Activated naive CD8-positive, alpha-beta T cell treated with anti-CD3 and anti-CD28 coated beads for 36 hours (primary cell): Measurements from ENCODE around the gene OR2AP1. TPM values are rescaled to one million over a fixed set of nuclear protein-coding genes. Genes with fewer than 3 reads are reported as not detected.

ENCODE experiments used
- DNase-seq: peaks from one replicate; pipeline ENCODE4 v3.0.0; 2021
- H3K27ac Mint-ChIP-seq: one replicate; pipeline ENCODE4 v1.8.0; 2022; ENCODE audit warnings: mild to moderate bottlenecking, moderate library complexity, mixed read lengths
- H3K27me3 Mint-ChIP-seq: one replicate; pipeline ENCODE4 v1.8.0; 2022; ENCODE audit warnings: mild to moderate bottlenecking, mixed read lengths
- H3K36me3 Mint-ChIP-seq: one replicate; pipeline ENCODE4 v1.8.0; 2021; ENCODE audit warnings: mild to moderate bottlenecking, mixed read lengths
- H3K4me1 Mint-ChIP-seq: one replicate; pipeline ENCODE4 v1.8.0; 2021; ENCODE audit warnings: mixed read lengths
- H3K4me3 Mint-ChIP-seq: one replicate; pipeline ENCODE4 v1.8.0; 2022; ENCODE audit warnings: mild to moderate bottlenecking, moderate library complexity, mixed read lengths
- H3K9me3 Mint-ChIP-seq: one replicate; pipeline ENCODE4 v1.8.0; 2022; ENCODE audit warnings: mixed read lengths
- total RNA-seq, 2 experiments: library from RNA; stranded (reverse); gene quantifications; one replicate each; pipeline ENCODE4 v1.2.3, GENCODE V29; 2021

Gene OR2AP1
- total RNA-seq, 2 experiments from 2014 or later: not detected

- H3K27ac Mint-ChIP-seq: no peak overlapping the region
- H3K4me3 Mint-ChIP-seq: no peak overlapping the region
- no peaks in the 10 kb centered on the region for H3K36me3 Mint-ChIP-seq
- H3K4me1 Mint-ChIP-seq: peaks cover 24% of the 10 kb centered on the region
- DNase-seq: peak; percentile 55
- H3K27me3 Mint-ChIP-seq: peaks cover 36% of the 10 kb centered on the region
- H3K9me3 Mint-ChIP-seq: no peaks in the 10 kb centered on the region
Observed at GRCh38 chr12:55624056-55624455, 51.8 kb downstream of the OR2AP1 start.

Other genes with a start within 250 kb of the OR2AP1 start
- gene OR6C3, start 241.7 kb upstream of the OR2AP1 start, total RNA-seq: not detected
- not detected for gene OR6C75, start 209.5 kb upstream of the OR2AP1 start, total RNA-seq
- gene OR6C65, start 171.9 kb upstream of the OR2AP1 start, total RNA-seq: not detected
- not detected for gene OR6C76, start 146.2 kb upstream of the OR2AP1 start, total RNA-seq
- gene OR6C2, start 128.4 kb upstream of the OR2AP1 start, total RNA-seq: not detected
- gene OR6C70, start 102.3 kb upstream of the OR2AP1 start, total RNA-seq: not detected
- not detected for gene OR6C68, start 80.1 kb upstream of the OR2AP1 start, total RNA-seq
- gene OR6C4, start 22.9 kb upstream of the OR2AP1 start, total RNA-seq: not detected
- not detected for gene OR10P1, start 64.4 kb downstream of the OR2AP1 start, total RNA-seq
- 1 to 10 TPM; 3.3 to 3.7 TPM for gene ITGA7, start 135.4 kb downstream of the OR2AP1 start, total RNA-seq
- 10 to 100 TPM; 81.9 to 88.4 TPM for gene BLOC1S1, start 143.6 kb downstream of the OR2AP1 start, total RNA-seq
- 1 to 10 TPM; 4.2 to 6.7 TPM for gene RDH5, start 147.9 kb downstream of the OR2AP1 start, total RNA-seq
- gene CD63, start 156.5 kb downstream of the OR2AP1 start, total RNA-seq: 100 to 1,000 TPM; 113 to 117 TPM
- 10 to 100 TPM; 11.9 to 12.9 TPM for gene GDF11, start 170.7 kb downstream of the OR2AP1 start, total RNA-seq
- gene SARNP, start 245.3 kb downstream of the OR2AP1 start, total RNA-seq: 100 to 1,000 TPM in 1 of 2 experiments, 10 to 100 TPM in 1; 99.6 to 104 TPM
- 10 to 100 TPM; 29.8 to 32.4 TPM for gene ORMDL2, start 245.6 kb downstream of the OR2AP1 start, total RNA-seq